Peyer's patch (tissue), 4 donors: ENCODE data around the gene PTPRA. TPM values are rescaled to one million over a fixed set of nuclear protein-coding genes. Genes with fewer than 3 reads are reported as not detected.
A peak's percentile ranks its signal among the peaks of the same experiment; 100 is the strongest.

Source experiments
- DNase-seq, 3 donors: peaks; one replicate each; pipeline ENCODE4 v3.0.0-alpha.2; 2017 to 2019
- H3K27ac ChIP-seq, 4 donors: fragments of 200-600 bp; sonication (generic); one replicate each; pipeline ENCODE4 v1.5.1; 2016 to 2019
- H3K27me3 ChIP-seq, 2 donors: fragments of 200-600 bp; sonication (generic); one replicate each; pipeline ENCODE4 v1.5.1; 2019
- H3K36me3 ChIP-seq, 3 donors: fragments of 200-600 bp; sonication (generic); one replicate each; pipeline ENCODE4 v1.5.1; 2016 to 2019
- H3K4me1 ChIP-seq, 4 donors: fragments of 200-600 bp; sonication (generic); one replicate each; pipeline ENCODE4 v1.5.1; 2016 to 2019
- H3K4me3 ChIP-seq, 4 donors: fragments of 200-600 bp; sonication (generic); 1 replicate in 3 of 4; 2 replicates in 1 of 4; pipeline ENCODE4 v1.5.1; 2016 to 2019; ENCODE audit warnings: mild to moderate bottlenecking in 1 of 4
- H3K9me3 ChIP-seq, 4 donors: fragments of 200-600 bp; sonication (generic); one replicate each; pipeline ENCODE4 v1.5.1; 2016 to 2019; ENCODE audit warnings: mild to moderate bottlenecking in 1 of 4
- POLR2A ChIP-seq, 2 donors: fragments of 450-650 bp; IDR thresholded peaks; one replicate each; pipeline ENCODE4 v1.5.1; 2017; ENCODE audit warnings: antibody characterized with exemption in 2 of 2, mild to moderate bottlenecking in 2 of 2, moderate library complexity in 2 of 2
- total RNA-seq, 4 donors: library from RNA; depleted of rRNA; stranded (reverse); fragments of >200 nt; gene quantifications; one replicate each; pipeline ENCODE4 v1.1.0, GENCODE V29; 2016
- TF ChIP-seq, protein P1 (sequence below), 6 experiments: fragments of 450-650 bp in 4 of 6; fragments of 200-600 bp in 2 of 6; sonication (generic) in 1 of 6; IDR thresholded peaks; one replicate each; pipeline ENCODE4 v1.5.1; 2017 to 2019; ENCODE audit warnings: antibody characterized with exemption in 6 of 6, mild to moderate bottlenecking in 3 of 6, moderate library complexity in 1 of 6

Gene PTPRA
- total RNA-seq, 4 donors from 2014 or later = 22.8 to 52.8 (median 36.5) TPM

DNA sequence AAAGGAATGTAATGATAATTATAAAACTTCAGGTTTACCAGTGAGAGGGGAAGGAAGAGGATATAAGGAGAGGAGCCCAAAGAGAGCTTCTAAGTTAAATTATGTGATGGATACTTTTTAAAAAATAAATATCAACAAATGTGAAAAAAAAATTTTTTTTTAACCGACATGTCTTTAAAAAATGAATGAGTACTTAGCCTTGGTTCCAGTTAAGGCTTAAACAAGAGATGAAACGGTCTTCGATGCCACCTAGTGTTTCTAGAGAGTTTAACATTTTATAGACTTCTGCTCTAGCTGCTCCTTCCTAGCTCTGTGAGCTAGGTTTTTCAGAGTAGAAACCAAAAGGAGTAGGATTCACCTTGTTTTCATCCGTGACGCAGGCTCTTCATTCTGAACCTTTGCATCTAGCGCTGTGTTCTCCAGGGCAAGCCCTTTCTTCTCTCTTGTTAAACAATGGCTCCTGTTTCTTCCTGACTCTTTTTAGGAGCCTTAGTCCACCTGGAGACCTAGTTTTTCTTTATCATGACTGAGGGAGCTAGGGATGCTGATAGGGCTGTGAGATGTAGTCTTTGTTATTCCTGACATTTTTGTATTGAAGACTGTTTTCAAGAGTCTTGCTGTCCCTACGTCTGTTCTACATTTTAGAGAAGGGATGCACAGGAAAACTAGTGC lies 127.7 kb downstream of the PTPRA start:
- Histone ChIP-seq H3K27ac (no peak overlapping the region), H3K9me3 (no peaks in the 10 kb centered on the region), H3K4me3 (no peak overlapping the region), H3K27me3 (no peaks in the 10 kb centered on the region), H3K4me1 (no peaks in the 10 kb centered on the region), H3K36me3 (peaks cover 0 to 33% (median 0%) of the 10 kb centered on the region in 3 donors)
- no peak for DNase-seq
- TF ChIP-seq, protein P1, sequence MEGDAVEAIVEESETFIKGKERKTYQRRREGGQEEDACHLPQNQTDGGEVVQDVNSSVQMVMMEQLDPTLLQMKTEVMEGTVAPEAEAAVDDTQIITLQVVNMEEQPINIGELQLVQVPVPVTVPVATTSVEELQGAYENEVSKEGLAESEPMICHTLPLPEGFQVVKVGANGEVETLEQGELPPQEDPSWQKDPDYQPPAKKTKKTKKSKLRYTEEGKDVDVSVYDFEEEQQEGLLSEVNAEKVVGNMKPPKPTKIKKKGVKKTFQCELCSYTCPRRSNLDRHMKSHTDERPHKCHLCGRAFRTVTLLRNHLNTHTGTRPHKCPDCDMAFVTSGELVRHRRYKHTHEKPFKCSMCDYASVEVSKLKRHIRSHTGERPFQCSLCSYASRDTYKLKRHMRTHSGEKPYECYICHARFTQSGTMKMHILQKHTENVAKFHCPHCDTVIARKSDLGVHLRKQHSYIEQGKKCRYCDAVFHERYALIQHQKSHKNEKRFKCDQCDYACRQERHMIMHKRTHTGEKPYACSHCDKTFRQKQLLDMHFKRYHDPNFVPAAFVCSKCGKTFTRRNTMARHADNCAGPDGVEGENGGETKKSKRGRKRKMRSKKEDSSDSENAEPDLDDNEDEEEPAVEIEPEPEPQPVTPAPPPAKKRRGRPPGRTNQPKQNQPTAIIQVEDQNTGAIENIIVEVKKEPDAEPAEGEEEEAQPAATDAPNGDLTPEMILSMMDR (IDR thresholded peaks at IDR 0.05) = peak in 4 of 6 experiments; percentile 26 to 79 (median 56)
- no peak for TF ChIP-seq POLR2A (IDR thresholded peaks at IDR 0.05)

DNA sequence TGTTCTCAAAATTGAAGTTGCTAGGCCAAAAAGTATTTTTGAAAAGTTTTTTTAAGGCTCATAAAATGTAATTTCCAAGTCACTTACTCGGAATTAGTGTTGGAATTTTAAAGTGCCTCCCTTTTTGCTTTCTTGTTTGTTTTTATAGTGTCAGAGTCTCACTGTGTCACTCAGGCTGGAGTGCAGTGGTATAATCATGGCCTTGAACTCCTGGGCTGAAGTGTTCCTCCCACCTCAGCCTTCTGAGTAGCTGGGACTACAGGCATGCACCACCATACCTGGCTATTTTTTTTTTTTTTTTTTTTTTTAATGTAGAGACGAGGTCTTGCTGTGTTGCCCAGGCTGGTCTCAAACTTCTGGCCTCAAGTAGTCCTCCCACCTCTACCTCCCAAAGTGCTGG lies 130.1 kb downstream of the PTPRA start:
- Histone ChIP-seq H3K4me3 (no peak overlapping the region), H3K4me1 (no peaks in the 10 kb centered on the region), H3K36me3 (peaks cover 0 to 48% (median 0%) of the 10 kb centered on the region in 3 donors), H3K27me3 (no peaks in the 10 kb centered on the region), H3K9me3 (no peaks in the 10 kb centered on the region), H3K27ac (no peak overlapping the region)
- no peak for DNase-seq
- TF ChIP-seq POLR2A (IDR thresholded peaks at IDR 0.05) = no peak
- TF ChIP-seq, protein P1 (IDR thresholded peaks at IDR 0.05) = no peak

GRCh38 chr20:3010985-3011723 lies 137.9 kb downstream of the PTPRA start:
- H3K4me1 ChIP-seq = no peaks in the 10 kb centered on the region

DNA sequence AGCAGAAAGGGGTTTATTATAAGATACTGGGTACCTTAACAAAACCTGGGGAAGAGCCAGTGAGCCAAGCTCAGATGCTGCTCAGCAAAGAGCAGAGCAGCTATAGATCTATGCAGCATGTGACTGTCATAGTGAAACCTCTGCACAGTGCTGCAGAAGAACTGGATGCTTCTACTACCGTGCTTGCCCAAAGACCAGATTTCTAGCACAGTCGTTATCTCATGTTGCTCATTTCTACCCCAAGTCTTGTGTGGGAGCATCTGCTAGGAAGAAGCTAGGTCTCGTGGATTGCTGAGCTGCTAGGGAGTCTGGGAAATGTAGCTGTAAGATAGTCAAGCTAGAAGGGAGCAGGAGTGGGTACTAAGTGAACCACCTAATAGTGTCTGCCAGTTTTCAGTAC lies 138.5 kb downstream of the PTPRA start:
- TF ChIP-seq, protein P1 (IDR thresholded peaks at IDR 0.05) = no peak
- TF ChIP-seq POLR2A (IDR thresholded peaks at IDR 0.05) = no peak
- no peak overlapping the region for H3K4me3 ChIP-seq
- peaks cover 0 to 30% (median 0%) of the 10 kb centered on the region in 3 donors for H3K36me3 ChIP-seq
- no peak overlapping the region for H3K27ac ChIP-seq
- no peaks in the 10 kb centered on the region for H3K9me3 ChIP-seq
- H3K4me1 ChIP-seq = no peaks in the 10 kb centered on the region
- DNase-seq = no peak
- H3K27me3 ChIP-seq = no peaks in the 10 kb centered on the region

More at GRCh38 chr20:3010985-3011723, 137.9 kb downstream of the PTPRA start:
- no peak overlapping the region for H3K27ac ChIP-seq
- peaks cover 0 to 36% (median 0%) of the 10 kb centered on the region in 3 donors for H3K36me3 ChIP-seq
- no peaks in the 10 kb centered on the region for H3K27me3 ChIP-seq
- DNase-seq = no peak
- TF ChIP-seq POLR2A (IDR thresholded peaks at IDR 0.05) = no peak
- TF ChIP-seq, protein P1 (IDR thresholded peaks at IDR 0.05) = no peak
- no peak overlapping the region for H3K4me3 ChIP-seq
- no peaks in the 10 kb centered on the region for H3K9me3 ChIP-seq

DNA sequence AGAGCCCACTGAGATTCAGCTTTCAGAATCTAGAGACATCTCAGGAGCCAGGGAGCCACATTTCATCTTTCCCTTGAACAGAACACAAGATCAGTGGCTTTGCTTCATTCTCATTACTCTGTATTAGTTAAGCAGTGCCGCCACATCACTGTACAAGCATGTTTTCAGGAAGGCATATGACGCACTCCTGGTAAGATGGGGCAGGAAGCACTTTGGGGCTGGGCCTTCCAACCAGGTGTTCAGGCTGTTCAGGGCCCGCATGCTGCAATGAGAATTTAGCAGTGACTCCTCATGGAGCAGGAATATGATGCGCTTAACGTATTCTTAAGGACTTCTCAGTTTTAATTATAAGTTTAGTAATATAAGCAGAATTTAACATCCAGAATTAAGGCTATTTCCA lies 140.5 kb downstream of the PTPRA start:
- no peaks in the 10 kb centered on the region for H3K27me3 ChIP-seq
- no peak overlapping the region for H3K4me3 ChIP-seq
- no peak for DNase-seq
- no peak overlapping the region for H3K27ac ChIP-seq
- no peaks in the 10 kb centered on the region for H3K9me3 ChIP-seq
- no peaks in the 10 kb centered on the region for H3K4me1 ChIP-seq
- H3K36me3 ChIP-seq = peaks cover 0 to 21% (median 0%) of the 10 kb centered on the region in 3 donors
- no peak for TF ChIP-seq POLR2A (IDR thresholded peaks at IDR 0.05)
- TF ChIP-seq, protein P1 (IDR thresholded peaks at IDR 0.05) = no peak
